Measurements from ENCODE around the gene OR6A2. TPM values are rescaled to one million over a fixed set of nuclear protein-coding genes. Genes with fewer than 3 reads are reported as not detected.
A peak's percentile ranks its signal among the peaks of the same experiment; 100 is the strongest.
"Not testable (repeated sequence)": the region's sequence is repeated elsewhere in the genome, so short reads cannot be mapped to it uniquely, and the experiment has no call there.

Gene OR6A2
- total RNA-seq, 1 experiment from 2014 or later, result 0.28 TPM

DNA sequence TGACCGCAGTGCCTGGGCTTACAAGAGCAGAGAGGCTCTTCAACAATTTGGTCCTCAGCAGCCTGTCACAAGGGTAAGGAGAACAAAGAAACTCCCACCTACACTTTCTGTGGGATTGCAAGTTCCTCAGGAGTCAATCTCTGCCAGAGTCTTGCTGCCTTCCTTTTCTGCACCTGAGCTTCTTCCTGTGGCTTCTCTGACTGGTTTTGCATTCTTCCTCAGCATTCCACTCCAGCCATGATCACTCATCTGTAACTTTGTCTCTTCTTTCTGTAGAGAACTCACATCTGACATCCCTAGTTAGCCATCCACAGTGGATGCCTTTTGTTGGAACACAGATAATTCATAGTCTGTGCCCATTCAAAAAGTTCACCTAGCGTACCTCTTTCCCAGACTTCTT, 14.2 kb upstream of the OR6A2 start:
- Mint-ChIP-seq H3K36me3 (ENCODE audit: insufficient read depth, unreplicated experiment) (no peaks in the 10 kb centered on the region), H3K27ac (ENCODE audit: low read depth, unreplicated experiment) (no peak overlapping the region), H3K4me1 (ENCODE audit: insufficient read depth, unreplicated experiment) (no peaks in the 10 kb centered on the region), H3K4me3 (ENCODE audit: unreplicated experiment) (no peak overlapping the region), H3K27me3 (ENCODE audit: insufficient read depth, unreplicated experiment) (peaks cover 21% of the 10 kb centered on the region), H3K9me3 (ENCODE audit: unreplicated experiment) (no peaks in the 10 kb centered on the region)
- ChIA-PET CTCF (interaction anchor here (0.6 to 4.4 kb wide), 6 partner anchors 10 to 1287 kb away, joined by 3 to 45 read pairs (median 10); partner anchors contain the start of gene ZNF215), POLR2A (no interaction called here)
- TF ChIP-seq, protein P1, sequence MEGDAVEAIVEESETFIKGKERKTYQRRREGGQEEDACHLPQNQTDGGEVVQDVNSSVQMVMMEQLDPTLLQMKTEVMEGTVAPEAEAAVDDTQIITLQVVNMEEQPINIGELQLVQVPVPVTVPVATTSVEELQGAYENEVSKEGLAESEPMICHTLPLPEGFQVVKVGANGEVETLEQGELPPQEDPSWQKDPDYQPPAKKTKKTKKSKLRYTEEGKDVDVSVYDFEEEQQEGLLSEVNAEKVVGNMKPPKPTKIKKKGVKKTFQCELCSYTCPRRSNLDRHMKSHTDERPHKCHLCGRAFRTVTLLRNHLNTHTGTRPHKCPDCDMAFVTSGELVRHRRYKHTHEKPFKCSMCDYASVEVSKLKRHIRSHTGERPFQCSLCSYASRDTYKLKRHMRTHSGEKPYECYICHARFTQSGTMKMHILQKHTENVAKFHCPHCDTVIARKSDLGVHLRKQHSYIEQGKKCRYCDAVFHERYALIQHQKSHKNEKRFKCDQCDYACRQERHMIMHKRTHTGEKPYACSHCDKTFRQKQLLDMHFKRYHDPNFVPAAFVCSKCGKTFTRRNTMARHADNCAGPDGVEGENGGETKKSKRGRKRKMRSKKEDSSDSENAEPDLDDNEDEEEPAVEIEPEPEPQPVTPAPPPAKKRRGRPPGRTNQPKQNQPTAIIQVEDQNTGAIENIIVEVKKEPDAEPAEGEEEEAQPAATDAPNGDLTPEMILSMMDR (IDR thresholded peaks at IDR 0.05; ENCODE audit: unreplicated experiment), result no peak
- BruUV-seq (replicated peaks), result no TSS peak
- DNase-seq (ENCODE audit: unreplicated experiment), result no peak
- intact Hi-C loops (cut with micrococcal nuclease), result no loop called here

GRCh38 chr11:6812390-6813005, 13.0 kb upstream of the OR6A2 start:
- peak; percentile 64 for DNase-seq (ENCODE audit: unreplicated experiment)
- Mint-ChIP-seq H3K36me3 (ENCODE audit: insufficient read depth, unreplicated experiment) (no peaks in the 10 kb centered on the region), H3K4me1 (ENCODE audit: insufficient read depth, unreplicated experiment) (no peaks in the 10 kb centered on the region), H3K27ac (ENCODE audit: low read depth, unreplicated experiment) (no peak overlapping the region), H3K4me3 (ENCODE audit: unreplicated experiment) (no peak overlapping the region), H3K9me3 (ENCODE audit: unreplicated experiment) (no peaks in the 10 kb centered on the region), H3K27me3 (ENCODE audit: insufficient read depth, unreplicated experiment) (peaks cover 22% of the 10 kb centered on the region)
- ChIA-PET CTCF (interaction anchor here (0.6 to 4.4 kb wide), 75 partner anchors 8 to 1830 kb away, joined by 3 to 45 read pairs (median 4); partner anchors contain the start of genes NLRP14, OR10A2, OR10A5 and OR2D3), POLR2A (interaction anchor here (1.0 to 1.1 kb wide), 2 partner anchors 41 to 43 kb away, joined by 3 read pairs; no protein-coding TSS in a partner anchor)
- TF ChIP-seq, protein P1 (IDR thresholded peaks at IDR 0.05; ENCODE audit: unreplicated experiment), result peak; percentile 91
- BruUV-seq (replicated peaks), result no TSS peak
- intact Hi-C loops (cut with micrococcal nuclease), result loop anchor here (1.0 kb wide), 3 partner anchors 114 to 630 kb away; partner anchors contain the start of gene ZNF215

DNA sequence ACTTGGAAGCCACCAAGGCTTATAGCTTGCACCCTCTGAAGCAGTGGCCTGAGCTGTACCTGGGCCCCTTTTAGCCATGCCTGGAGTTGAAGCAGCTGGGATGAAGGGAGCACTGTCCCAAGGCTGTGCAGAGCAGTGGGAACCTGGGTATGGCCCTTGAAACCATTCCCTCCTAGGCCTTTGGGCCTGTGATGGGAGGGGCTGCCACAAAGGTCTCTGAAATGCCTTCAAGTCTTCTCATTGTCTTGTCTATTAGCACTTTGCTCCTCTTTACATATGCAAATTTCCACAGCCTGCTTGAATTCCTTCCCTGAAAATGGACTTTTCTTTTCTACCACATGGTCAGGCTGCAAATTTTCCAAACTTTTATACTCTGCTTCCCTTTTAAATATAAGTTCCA, 1.6 kb upstream of the OR6A2 start:
- CTCF ChIA-PET, result interaction anchor here (0.6 to 3.2 kb wide), 2 partner anchors 11 to 26 kb away, joined by 4 to 11 read pairs; no protein-coding TSS in a partner anchor
- POLR2A ChIA-PET; H3K27me3 Mint-ChIP-seq (ENCODE audit: insufficient read depth, unreplicated experiment): not testable (repeated sequence)

DNA sequence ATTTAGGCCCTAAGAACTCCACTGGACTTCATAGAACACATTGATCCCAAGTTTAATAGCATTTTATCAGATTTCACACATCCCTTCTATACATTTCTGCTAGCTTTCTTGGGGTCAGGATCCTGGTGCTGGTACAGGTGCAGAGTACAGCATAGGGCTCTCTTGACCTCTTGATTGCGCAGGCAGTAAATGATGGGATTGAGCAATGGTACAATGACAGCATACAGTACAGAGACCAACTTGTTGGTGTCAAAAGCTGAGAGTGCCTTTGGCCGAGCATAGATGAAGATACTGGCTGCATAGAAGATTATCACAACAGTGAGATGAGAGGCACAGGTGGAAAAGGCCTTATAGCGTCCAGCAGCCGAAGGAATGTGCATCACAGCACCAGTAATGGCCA, 4.8 kb downstream of the OR6A2 start:
- no peak for DNase-seq (ENCODE audit: unreplicated experiment)
- intact Hi-C loops (cut with micrococcal nuclease), result no loop called here
- H3K9me3 Mint-ChIP-seq (ENCODE audit: unreplicated experiment), result no peaks in the 10 kb centered on the region
- no peak overlapping the region for H3K27ac Mint-ChIP-seq (ENCODE audit: low read depth, unreplicated experiment)
- no peaks in the 10 kb centered on the region for H3K36me3 Mint-ChIP-seq (ENCODE audit: insufficient read depth, unreplicated experiment)
- ChIA-PET POLR2A (interaction anchor here (1.7 kb wide), 1 partner anchor 13 kb away, joined by 4 read pairs; no protein-coding TSS in a partner anchor), CTCF (interaction anchor here (1.9 kb wide), 1 partner anchor 18 kb away, joined by 12 read pairs; no protein-coding TSS in a partner anchor)
- H3K27me3 Mint-ChIP-seq (ENCODE audit: insufficient read depth, unreplicated experiment), result no peaks in the 10 kb centered on the region
- TF ChIP-seq, protein P1 (IDR thresholded peaks at IDR 0.05; ENCODE audit: unreplicated experiment), result no peak
- H3K4me3 Mint-ChIP-seq (ENCODE audit: unreplicated experiment), result no peak overlapping the region
- no TSS peak for BruUV-seq (replicated peaks)
- no peaks in the 10 kb centered on the region for H3K4me1 Mint-ChIP-seq (ENCODE audit: insufficient read depth, unreplicated experiment)

More for the DNA sequence above, 1.6 kb upstream of the OR6A2 start:
- H3K27ac Mint-ChIP-seq (ENCODE audit: low read depth, unreplicated experiment); H3K9me3 Mint-ChIP-seq (ENCODE audit: unreplicated experiment); H3K4me1 Mint-ChIP-seq (ENCODE audit: insufficient read depth, unreplicated experiment); H3K36me3 Mint-ChIP-seq (ENCODE audit: insufficient read depth, unreplicated experiment); DNase-seq (ENCODE audit: unreplicated experiment); BruUV-seq (replicated peaks); H3K4me3 Mint-ChIP-seq (ENCODE audit: unreplicated experiment); intact Hi-C loops (cut with micrococcal nuclease): not testable (repeated sequence)
